ENCODE results near the gene USP6.
"Not testable (repeated sequence)": the region's sequence is repeated elsewhere in the genome, so short reads cannot be mapped to it uniquely, and the experiment has no call there.

USP6 gene

DNA sequence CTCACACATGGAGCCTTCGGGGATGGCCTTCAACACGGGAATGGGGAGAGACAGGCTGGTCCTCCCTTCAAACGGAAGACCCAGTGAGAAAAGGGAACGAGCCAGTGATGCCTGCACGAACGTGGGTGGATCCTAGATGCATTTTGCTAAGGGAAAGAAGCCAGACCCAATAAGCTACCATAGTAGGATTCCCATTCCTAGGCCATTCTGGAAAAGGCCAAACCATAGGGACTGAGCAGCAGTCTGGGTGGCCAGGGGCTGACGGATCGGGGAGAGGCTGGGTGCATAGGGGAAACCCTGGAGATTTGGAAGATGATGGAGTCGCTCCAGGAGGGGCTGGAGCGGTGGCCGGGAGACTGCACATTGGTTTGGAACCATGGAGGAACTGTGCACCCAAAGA is 18.7 kb downstream of the USP6 start:
- in situ Hi-C loops (cut with MboI; ENCODE audit: low sequenced_read_pairs), result not testable (repeated sequence)

DNA sequence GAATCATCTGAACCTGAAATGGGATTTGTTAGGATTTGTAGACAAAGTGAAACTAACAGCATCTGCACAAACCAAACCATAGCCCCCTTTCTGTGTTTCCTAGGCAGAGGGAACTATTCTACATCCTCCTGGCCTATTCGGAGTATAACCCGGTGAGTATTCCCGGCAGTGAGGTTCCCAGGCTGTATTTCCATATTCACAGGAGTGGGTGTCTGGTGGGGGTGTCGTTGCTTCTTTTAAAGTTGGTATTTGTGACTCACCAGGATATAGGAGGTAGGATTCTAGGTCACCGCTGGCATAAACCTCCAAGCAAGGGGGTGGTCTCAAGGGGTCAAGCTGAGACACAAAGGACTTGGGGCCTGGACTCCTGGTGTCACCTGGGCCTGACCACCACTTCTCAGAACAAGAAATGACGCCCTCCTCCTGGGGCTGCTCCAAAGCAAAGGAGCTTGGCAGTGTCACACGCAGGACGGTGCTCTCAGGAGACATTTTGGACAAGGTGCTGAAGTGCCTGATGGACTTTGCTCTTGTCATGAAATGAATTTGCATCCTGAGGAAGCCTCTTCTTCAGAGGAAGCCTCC is 19.4 kb downstream of the USP6 start:
- in situ Hi-C loops (cut with MboI; ENCODE audit: low sequenced_read_pairs), result not testable (repeated sequence)

DNA sequence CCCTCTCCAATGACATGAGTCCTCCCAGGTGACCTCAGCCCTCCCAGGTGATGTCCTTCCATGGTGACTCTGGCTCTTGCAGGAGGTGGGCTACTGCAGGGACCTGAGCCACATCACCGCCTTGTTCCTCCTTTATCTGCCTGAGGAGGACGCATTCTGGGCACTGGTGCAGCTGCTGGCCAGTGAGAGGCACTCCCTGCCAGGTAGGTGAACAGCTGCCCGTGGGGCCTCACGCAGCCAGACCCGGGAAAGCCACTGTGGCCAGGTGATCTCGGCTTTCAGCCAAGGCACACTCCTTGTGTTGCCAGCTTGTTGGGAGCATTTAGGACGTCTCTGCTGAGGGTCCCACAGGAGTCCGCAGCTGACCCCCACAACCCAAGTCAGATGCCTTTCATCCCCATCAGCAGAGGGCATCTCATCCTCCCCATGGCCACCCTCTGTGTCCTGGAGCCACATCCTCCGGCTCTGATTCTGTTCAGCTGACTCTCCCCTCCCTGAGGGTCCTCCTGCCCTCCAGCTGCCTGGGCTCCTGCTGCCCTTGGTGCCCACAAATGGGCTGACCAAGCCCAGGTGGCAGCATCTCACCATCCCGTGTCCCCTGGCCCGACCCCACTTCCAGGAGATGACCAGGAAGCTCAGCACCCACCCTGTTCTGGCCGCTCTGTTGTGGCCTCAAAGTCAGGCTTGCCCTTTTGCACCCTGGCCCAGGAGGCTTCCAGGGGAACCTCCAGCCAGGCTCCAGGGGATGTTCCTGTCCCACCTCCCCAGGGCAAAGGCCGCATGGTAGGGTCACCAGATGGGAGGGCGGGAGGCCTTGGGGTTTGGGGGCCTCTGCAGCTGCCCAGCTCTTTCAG is 20.1 kb downstream of the USP6 start:
- in situ Hi-C loops (cut with MboI; ENCODE audit: low sequenced_read_pairs), result no loop called here

DNA sequence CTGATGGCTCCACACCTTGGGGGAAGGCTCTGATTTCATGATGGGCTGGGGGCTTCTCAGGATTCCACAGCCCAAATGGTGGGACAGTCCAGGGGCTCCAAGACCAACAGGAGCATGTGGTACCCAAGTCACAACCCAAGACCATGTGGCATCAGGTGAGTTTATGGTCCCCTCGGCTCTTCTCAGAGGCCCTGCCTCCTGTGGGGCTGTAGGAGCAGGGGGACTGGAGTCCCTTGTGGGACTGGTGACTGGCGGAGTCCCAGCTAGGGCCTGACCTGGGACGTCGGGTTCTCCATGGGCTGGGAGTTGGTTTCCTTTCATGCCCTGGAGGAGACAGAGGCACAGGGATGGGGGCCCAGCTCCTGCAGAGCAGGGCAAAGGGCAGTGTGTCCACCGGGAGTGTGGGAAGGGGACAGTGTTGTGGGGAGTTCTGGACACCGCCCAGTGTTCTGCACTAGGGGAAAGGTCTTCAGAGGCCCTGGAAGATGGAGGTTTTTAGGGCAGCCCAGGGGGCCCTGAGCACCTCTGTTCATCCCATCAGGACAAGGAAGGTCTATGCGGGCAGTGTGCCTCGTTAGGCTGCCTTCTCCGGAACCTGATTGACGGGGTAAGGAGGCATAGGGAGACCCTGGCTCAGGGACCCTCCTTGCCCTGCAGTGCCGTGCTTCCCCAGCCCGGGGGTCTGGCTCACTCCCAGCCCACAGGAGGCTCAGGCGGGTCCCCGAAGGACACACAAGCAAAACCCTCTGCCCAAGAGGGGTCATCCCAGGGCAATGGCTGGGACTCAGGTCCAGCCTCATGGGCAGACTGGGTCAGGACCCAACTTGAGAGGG is 21.0 kb downstream of the USP6 start:
- in situ Hi-C loops (cut with MboI; ENCODE audit: low sequenced_read_pairs), result not testable (repeated sequence)

DNA sequence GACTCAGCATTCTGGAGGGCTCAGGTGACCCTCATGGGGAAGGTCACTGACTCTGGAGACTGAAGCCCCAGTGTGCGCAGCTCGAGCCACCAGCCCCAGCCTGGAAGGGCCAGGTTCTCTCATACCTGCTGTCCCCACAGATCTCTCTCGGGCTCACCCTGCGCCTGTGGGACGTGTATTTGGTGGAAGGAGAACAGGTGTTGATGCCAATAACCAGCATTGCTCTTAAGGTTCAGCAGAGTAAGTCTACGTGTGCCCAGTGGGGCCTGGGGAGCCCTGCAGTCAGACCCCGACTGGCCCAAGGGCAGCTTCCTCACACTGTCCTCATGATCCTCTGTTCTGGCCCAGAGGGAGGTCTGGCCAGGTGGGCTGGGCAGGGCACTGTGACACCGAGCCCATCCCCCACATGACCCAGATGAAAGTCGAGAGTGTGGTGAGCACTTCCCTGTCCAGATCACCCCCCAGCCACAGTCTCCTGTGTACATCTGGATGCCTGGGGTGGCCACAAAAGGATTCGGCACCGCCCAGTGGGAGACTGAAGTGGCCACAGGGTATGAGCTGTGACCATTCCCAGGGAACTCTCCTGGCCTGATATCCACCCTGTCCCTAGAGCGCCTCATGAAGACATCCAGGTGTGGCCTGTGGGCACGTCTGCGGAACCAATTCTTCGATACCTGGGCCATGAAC is 21.8 kb downstream of the USP6 start:
- in situ Hi-C loops (cut with MboI; ENCODE audit: low sequenced_read_pairs), result not testable (repeated sequence)

DNA sequence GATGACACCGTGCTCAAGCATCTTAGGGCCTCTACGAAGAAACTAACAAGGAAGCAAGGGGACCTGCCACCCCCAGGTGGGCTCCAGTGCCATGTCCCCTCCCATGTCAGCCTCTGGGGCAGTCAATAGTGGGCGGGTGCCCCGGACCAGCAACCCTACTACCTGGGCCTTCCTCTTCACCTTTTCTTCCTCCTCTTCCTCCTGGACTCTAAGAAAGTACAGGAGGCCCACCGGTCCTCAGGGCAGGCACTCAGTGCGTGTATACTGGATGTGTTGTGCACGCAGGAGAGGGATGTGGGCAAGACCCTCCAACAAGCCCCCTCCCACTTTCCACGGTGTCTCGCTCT is 22.3 kb downstream of the USP6 start:
- in situ Hi-C loops (cut with MboI; ENCODE audit: low sequenced_read_pairs), result not testable (repeated sequence)

DNA sequence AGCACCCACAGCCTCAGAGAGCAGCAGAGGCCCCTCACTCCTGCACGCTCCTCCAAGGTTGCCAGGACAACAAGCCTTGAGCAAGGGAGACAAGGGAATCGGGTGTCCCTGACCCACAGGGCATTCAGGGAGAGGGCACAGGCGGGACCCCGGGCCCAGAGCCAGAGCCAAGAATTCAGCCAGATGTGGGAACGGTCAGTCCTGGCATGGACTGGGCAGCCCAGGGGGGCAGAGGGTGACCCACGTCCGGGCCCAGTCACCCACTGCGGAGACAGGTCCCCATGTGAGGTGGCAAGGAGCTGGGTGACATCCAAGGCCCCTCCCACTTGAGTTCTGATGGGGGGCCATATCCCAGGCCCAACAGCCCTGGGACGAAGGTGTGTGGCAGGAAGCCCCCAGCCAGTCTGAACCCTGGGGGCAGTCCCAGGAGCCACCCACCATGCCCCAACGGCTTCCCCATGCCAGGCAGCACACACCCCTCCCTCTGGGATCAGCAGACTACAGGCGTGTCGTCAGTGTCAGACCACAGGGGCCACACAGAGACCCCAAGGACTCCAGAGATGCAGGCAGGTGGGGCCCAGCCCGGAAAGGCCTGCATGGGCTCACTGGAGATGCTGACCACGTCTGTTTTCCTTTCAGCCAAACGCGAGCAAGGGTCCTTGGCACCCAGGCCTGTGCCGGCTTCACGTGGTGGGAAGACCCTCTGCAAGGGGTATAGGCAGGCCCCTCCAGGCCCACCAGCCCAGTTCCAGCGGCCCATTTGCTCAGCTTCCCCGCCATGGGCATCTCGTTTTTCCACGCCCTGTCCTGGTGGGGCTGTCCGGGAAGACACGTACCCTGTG is 23.0 kb downstream of the USP6 start:
- in situ Hi-C loops (cut with MboI; ENCODE audit: low sequenced_read_pairs), result no loop called here

DNA sequence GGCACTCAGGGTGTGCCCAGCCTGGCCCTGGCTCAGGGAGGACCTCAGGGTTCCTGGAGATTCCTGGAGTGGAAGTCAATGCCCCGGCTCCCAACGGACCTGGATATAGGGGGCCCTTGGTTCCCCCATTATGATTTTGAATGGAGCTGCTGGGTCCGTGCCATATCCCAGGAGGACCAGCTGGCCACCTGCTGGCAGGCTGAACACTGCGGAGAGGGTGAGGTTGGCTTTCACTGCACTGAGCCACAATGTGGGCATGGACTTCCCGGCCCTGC is 23.6 kb downstream of the USP6 start:
- in situ Hi-C loops (cut with MboI; ENCODE audit: low sequenced_read_pairs), result no loop called here

DNA sequence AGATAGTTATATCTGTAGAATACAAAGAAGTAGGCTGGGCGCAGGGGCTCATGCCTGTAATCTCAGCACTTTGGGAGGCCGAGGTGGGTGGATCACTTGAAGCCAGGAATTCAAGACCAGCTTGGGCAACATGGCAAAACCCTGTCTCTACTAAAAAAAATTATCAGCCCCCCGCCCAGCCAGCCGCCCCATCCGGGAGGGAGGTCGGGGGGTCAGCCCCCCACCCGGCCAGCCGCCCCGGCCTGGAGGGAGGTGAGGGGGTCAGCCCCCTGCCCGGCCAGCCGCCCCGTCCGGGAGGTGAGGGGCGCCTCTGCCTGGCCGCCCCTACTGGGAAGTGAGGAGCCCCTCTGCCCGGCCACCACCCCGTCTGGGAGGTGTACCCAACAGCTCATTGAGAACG is 27.0 kb downstream of the USP6 start:
- in situ Hi-C loops (cut with MboI; ENCODE audit: low sequenced_read_pairs), result not testable (repeated sequence)

DNA sequence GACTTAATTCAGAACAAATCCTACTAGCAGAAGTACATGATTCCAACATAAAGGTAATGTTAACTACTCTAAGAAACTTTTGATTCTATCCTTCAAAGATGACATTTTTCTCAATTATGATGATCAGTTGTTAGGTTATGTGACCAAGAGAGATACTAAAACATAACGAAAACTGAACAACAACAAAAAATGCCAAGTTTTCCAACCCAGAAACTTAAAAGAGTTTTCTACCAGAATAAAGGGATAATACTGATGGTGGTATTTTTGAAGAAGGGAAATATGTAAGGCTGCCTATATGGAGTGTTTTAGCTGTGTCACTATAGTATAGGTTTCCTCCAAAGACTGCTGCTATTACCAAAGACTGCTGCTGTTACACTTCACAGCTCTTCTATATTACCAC is 30.3 kb downstream of the USP6 start:
- in situ Hi-C loops (cut with MboI; ENCODE audit: low sequenced_read_pairs), result not testable (repeated sequence)

DNA sequence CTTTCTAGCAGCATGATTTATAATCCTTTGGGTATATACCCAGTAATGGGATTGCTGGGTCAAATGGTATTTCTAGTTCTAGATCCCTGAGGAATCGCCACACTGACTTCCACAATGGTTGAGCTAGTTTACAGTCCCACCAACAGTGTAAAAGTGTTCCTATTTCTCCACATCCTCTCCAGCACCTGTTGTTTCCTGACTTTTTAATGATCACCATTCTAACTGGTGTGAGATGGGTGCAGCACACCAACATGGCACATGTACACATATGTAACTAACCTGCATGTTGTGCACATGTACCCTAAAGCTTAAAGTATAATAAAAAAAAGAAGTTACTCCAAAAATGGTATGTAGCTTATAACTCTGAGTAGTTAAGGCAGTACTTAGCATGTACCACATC is 44.9 kb downstream of the USP6 start:
- in situ Hi-C loops (cut with MboI; ENCODE audit: low sequenced_read_pairs), result not testable (repeated sequence)

DNA sequence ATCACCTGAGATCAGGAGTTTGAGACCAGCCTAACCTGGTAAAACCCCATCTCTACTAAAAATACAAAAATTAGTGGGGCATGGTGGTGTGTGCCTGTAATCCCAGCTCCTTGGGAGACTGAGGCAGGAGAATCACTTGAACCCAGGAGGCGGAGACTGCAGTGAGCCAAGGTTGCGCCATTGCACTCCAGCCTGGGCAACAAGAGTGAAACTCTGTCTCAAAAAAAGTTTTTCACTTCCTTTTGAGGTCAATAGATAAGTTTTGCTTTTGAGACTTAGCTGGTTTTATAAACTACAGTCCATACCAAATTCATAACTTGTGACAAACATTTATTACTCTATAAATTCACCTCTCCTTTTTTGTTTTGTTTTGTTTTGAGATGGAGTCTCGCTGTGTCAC is 46.0 kb downstream of the USP6 start:
- in situ Hi-C loops (cut with MboI; ENCODE audit: low sequenced_read_pairs), result not testable (repeated sequence)

DNA sequence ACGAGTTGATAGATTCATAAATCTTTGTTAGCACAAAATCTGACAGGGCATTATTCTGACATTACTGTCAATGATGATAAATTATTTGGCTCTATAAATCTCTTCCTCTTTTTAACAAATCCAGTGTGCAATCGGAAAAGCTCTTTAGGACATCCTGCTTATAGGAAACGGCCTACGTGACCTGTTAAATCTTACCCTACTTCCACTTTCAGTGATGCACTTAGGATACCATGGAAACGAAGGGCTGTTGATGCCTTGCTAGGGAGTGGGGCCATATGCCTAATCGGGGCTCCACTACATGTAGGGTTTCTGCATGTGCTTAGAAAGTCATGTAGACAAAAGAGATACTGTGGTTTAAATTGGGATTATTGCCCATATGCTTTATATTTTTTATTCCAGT is 48.6 kb downstream of the USP6 start:
- in situ Hi-C loops (cut with MboI; ENCODE audit: low sequenced_read_pairs), result no loop called here

DNA sequence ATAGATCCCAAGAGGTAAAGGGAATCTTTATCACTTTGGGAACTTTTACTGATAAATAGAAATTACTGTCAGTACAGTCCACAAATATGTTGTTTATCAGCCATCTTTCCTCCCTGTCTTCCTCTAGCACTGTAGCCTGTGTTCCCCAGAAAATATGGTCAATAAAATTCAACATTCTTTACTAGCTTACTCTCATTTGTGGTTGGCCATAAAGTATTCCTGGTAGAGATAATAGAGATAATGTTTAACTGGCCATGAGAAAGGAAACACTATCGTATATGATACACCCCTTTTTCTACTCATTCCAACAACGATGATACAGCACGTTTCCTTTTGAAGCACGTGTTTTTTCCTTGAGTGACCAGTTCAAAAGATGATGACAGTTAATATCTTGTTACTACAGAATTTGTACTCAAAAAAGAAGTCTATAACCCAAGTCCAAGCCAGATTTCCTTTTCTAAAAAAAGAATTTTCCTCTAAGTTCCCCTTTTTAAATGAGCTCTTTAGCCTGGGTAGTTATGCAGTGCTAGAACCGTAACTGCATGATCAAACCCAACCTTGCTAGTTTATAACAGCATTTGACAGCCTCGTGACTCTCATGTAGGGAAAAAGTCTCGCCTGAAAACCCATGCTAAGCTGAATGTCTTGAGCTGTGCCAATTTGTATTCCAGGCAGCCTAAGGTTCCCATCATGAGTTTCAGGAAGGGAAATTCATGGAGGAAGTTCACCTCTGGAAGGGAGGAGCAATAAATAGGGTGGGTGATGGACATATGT is 50.1 kb downstream of the USP6 start:
- in situ Hi-C loops (cut with MboI; ENCODE audit: low sequenced_read_pairs), result not testable (repeated sequence)

DNA sequence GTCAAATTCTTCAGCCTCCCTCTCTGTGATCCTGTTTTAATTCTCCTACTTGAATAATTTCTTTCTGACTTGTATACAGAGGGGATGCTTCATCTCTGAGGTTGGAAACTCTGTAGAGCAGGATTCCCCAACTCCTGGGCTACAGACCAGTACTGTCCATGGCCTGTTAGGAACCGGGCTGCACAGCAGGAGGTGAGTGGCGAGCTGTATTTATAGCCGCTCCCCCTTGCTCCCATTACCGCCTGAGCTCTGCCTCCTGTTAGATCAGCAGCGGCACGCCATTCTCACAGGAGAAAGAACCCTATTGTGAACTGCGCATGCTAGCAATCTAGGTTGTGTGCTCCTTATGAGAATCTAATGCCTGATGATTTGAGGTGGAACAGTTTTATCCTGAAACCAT is 59.2 kb downstream of the USP6 start:
- in situ Hi-C loops (cut with MboI; ENCODE audit: low sequenced_read_pairs), result not testable (repeated sequence)

DNA sequence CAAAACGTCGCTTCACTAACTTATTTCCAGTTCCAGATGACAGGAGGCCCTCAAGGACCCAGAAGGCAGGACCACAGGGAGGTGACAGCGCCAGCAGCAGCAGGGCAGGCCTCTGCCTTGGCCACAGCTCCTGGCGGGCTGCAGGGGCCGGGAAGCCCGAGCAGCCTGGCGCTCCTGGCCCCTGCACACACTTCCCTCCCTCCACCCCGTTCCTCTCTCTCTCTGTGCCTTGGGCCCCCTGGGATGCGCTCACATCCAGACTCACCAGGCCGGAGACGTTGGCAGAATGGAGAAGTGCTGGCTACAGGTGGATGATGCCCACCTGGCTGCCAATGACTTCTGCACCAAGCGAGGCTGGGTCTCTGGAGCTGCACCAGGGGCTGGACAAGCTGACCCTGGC is 63.2 kb downstream of the USP6 start:
- in situ Hi-C loops (cut with MboI; ENCODE audit: low sequenced_read_pairs), result no loop called here

DNA sequence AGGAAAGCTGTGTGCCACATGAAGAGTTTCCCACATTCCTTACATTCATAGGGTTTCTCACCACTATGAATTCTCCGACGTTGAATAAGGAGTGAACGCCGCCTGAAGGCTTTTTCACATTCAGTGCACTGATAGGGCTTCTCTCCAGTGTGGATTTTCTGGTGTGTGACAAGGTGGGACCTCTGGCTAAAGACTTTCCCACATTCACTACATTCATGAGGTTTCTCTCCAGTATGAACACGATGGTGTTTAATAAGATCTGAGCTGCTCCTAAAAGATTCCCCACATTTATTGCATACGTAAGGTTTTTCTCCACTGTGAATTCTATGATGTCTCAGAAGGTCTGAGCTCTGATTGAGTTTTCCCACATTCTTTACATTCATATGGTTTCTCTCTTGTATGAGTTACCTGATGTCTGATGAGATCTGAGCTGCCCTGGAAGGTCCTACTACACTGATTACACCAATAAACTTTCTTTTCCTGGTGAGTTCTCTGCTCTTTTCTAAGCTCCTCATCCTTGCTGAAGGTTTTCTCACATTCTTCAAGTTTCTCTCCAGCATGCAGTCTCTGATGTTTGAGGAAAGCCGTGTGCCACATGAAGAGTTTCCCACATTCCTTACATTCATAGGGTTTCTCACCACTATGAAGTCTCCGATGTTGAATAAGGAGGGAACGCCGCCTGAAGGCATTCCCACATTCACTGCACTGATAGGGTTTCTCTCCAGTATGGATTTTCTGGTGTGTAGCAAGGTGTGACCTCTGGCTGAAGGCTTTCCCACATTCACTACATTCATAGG is 65.9 kb downstream of the USP6 start:
- in situ Hi-C loops (cut with MboI; ENCODE audit: low sequenced_read_pairs), result no loop called here

DNA sequence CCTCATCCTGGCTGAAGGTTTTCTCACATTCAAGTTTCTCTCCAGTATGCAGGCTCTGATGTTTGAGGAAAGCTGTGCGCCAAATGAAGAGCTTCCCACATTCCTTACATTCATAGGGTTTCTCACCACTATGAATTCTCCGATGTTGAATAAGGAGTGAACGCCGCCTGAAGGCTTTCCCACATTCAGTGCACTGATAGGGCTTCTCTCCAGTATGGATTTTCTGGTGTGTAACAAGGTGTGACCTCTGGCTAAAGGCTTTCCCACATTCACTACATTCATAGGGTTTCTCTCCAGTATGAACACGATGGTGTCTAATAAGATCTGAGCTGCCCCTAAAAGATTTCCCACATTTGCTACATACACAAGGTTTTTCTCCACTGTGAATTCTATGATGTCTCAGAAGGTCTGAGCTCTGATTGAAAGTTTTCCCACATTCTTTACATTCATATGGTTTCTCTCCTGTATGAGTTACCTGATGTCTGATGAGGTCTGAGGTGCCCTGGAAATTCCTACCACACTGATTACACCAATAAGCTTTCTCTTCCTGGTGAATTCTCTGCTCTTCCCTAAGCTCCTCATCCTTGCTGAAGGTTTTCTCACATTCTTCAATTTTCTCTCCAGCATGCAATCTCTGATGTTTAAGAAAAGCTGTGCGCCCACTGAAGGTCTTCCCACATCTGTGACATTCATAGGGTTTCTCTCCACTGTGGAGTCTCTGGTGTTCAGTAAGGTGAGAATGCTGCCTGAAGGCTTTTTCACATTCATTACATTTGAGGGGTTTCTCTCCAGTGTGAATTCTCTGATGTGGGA is 67.0 kb downstream of the USP6 start:
- in situ Hi-C loops (cut with MboI; ENCODE audit: low sequenced_read_pairs), result no loop called here

All from HL-60/S4 (cell line).